MCF 10A (cell line): Measurements from ENCODE around the gene KAT2A. TPM values are rescaled to one million over a fixed set of nuclear protein-coding genes. Genes with fewer than 3 reads are reported as not detected.

Source experiments
- BruUV-seq: library from RNA; stranded (reverse); fragments of 400-500 nt; replicated peaks from 2 replicates; lab custom pipeline; 2021; lab: Mats Ljungman, UMichigan
- CTCF ChIA-PET: fragments of 300-600 bp; sonication (Branson Sonifier 250); formaldehyde crosslinking; extraction: SDS; loops from one replicate; lab custom pipeline; 2021; ENCODE audit warnings: antibody characterized with exemption, inconsistent platforms; lab: Yijun Ruan, JAX
- POLR2A ChIA-PET: fragments of 300-600, 350-650 bp; sonication (Branson Sonifier 250); formaldehyde crosslinking; extraction: SDS; loops from one replicate; lab custom pipeline; 2020; ENCODE audit warnings: antibody characterized with exemption, inconsistent platforms; lab: Yijun Ruan, JAX
- DNase-seq: peaks from one replicate; pipeline ENCODE4 v3.0.0-alpha.2; 2018; ENCODE audit not compliant: unreplicated experiment
- H3K27ac Mint-ChIP-seq: one replicate; pipeline ENCODE4 v1.8.0; 2022; ENCODE audit warnings: mild to moderate bottlenecking, low read depth, mixed read lengths; ENCODE audit not compliant: unreplicated experiment
- H3K27me3 Mint-ChIP-seq: one replicate; pipeline ENCODE4 v1.8.0; 2022; ENCODE audit warnings: mixed read lengths; ENCODE audit not compliant: insufficient read depth, unreplicated experiment
- H3K36me3 Mint-ChIP-seq: one replicate; pipeline ENCODE4 v1.8.0; 2022; ENCODE audit warnings: mild to moderate bottlenecking, moderate library complexity, mixed read lengths; ENCODE audit not compliant: insufficient read depth, unreplicated experiment
- H3K4me1 Mint-ChIP-seq: one replicate; pipeline ENCODE4 v1.8.0; 2022; ENCODE audit warnings: mixed read lengths; ENCODE audit not compliant: insufficient read depth, unreplicated experiment
- H3K4me3 Mint-ChIP-seq: one replicate; pipeline ENCODE4 v1.8.0; 2022; ENCODE audit warnings: mild to moderate bottlenecking, moderate library complexity, mixed read lengths; ENCODE audit not compliant: unreplicated experiment
- H3K9me3 Mint-ChIP-seq: one replicate; pipeline ENCODE4 v1.8.0; 2022; ENCODE audit warnings: mixed read lengths; ENCODE audit not compliant: unreplicated experiment
- intact Hi-C: fragments of 100-400 bp; cut with micrococcal nuclease; formaldehyde crosslinking; loops from 2 replicates; pipeline ENCODE4 v1.14.1; 2022
- total RNA-seq: library from RNA; stranded (reverse); gene quantifications from 2 replicates; pipeline ENCODE4 v1.2.3, GENCODE V29; 2022
- TF ChIP-seq, protein P1 (sequence below): fragments of 200-600 bp; IDR thresholded peaks from one replicate; pipeline ENCODE4 v1.8.0; 2022; ENCODE audit warnings: antibody characterized with exemption, mild to moderate bottlenecking; ENCODE audit not compliant: unreplicated experiment

Gene KAT2A
- total RNA-seq, 1 experiment from 2014 or later = 44.6 TPM

GRCh38 chr17:42097691-42098631, 23.2 kb downstream of the KAT2A start, which contains the start of gene ZNF385C:
ZNF385C (minus strand) TSS chr17:42098473; CDS start chr17:42063056, 35,417 bp downstream.
- TF ChIP-seq, protein P1, sequence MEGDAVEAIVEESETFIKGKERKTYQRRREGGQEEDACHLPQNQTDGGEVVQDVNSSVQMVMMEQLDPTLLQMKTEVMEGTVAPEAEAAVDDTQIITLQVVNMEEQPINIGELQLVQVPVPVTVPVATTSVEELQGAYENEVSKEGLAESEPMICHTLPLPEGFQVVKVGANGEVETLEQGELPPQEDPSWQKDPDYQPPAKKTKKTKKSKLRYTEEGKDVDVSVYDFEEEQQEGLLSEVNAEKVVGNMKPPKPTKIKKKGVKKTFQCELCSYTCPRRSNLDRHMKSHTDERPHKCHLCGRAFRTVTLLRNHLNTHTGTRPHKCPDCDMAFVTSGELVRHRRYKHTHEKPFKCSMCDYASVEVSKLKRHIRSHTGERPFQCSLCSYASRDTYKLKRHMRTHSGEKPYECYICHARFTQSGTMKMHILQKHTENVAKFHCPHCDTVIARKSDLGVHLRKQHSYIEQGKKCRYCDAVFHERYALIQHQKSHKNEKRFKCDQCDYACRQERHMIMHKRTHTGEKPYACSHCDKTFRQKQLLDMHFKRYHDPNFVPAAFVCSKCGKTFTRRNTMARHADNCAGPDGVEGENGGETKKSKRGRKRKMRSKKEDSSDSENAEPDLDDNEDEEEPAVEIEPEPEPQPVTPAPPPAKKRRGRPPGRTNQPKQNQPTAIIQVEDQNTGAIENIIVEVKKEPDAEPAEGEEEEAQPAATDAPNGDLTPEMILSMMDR = no peak
- DNase-seq = no peak
- no peaks in the 10 kb centered on the region for H3K36me3 Mint-ChIP-seq
- BruUV-seq = no TSS peak
- no peak within 1 kb of the TSS for H3K4me3 Mint-ChIP-seq
- intact Hi-C loops = no loop called here
- H3K9me3 Mint-ChIP-seq = no peaks in the 10 kb centered on the region
- no peak within 1 kb of the TSS for H3K27ac Mint-ChIP-seq
- ChIA-PET CTCF (interaction anchor here (0.6 to 1.2 kb wide), 3 partner anchors 59 to 177 kb away, joined by 3 read pairs; no protein-coding TSS in a partner anchor), POLR2A (no interaction called here)
- no peaks in the 10 kb centered on the region for H3K27me3 Mint-ChIP-seq
- H3K4me1 Mint-ChIP-seq = no peaks in the 10 kb centered on the region

GRCh38 chr17:42096360-42097111, 24.6 kb downstream of the KAT2A start:
- Mint-ChIP-seq H3K4me3 (no peak overlapping the region), H3K27me3 (no peaks in the 10 kb centered on the region), H3K9me3 (no peaks in the 10 kb centered on the region), H3K36me3 (no peaks in the 10 kb centered on the region), H3K27ac (no peak overlapping the region), H3K4me1 (no peaks in the 10 kb centered on the region)
- TF ChIP-seq, protein P1 = no peak
- no peak for DNase-seq
- ChIA-PET CTCF (interaction anchor here (0.7 to 1.2 kb wide), 2 partner anchors 71 to 1715 kb away, joined by 3 read pairs; no protein-coding TSS in a partner anchor), POLR2A (interaction anchor here (0.5 to 0.6 kb wide), 2 partner anchors 160 to 231 kb away, joined by 3 read pairs; partner anchors contain the start of gene KLHL11)
- intact Hi-C loops = no loop called here
- no TSS peak for BruUV-seq

- ChIA-PET POLR2A (no interaction called here), CTCF (interaction anchor here (0.6 kb wide), 1 partner anchor 22 kb away, joined by 3 read pairs; no protein-coding TSS in a partner anchor)
- TF ChIP-seq, protein P1 = no peak
- no peak overlapping the region for H3K4me3 Mint-ChIP-seq
- BruUV-seq = no TSS peak
- H3K9me3 Mint-ChIP-seq = no peaks in the 10 kb centered on the region
- H3K27ac Mint-ChIP-seq = no peak overlapping the region
- no peaks in the 10 kb centered on the region for H3K36me3 Mint-ChIP-seq
- DNase-seq = no peak
- H3K27me3 Mint-ChIP-seq = peaks cover 9% of the 10 kb centered on the region
- no peaks in the 10 kb centered on the region for H3K4me1 Mint-ChIP-seq
- intact Hi-C loops = no loop called here
Measured at GRCh38 chr17:42094375-42095069, 26.6 kb downstream of the KAT2A start.
